HepG2 (cell line): ENCODE results near the gene AHCYL2. TPM values are rescaled to one million over a fixed set of nuclear protein-coding genes. Genes with fewer than 3 reads are reported as not detected.
"Not testable (repeated sequence)": the region's sequence is repeated elsewhere in the genome, so short reads cannot be mapped to it uniquely, and the experiment has no call there.

Source experiments
- ATAC-seq: fragments of 200-7000 bp; cut with Tn5 transposase; 3 replicates; pipeline ENCODE4 v1.9.1; 2020; ENCODE audit warnings: mild to moderate bottlenecking, moderate library complexity
- BruUV-seq: library from RNA; stranded (reverse); fragments of 400-500 nt; replicated peaks from 2 replicates; lab custom pipeline; 2021; lab: Mats Ljungman, UMichigan
- CTCF ChIA-PET: fragments of 300-600 bp; formaldehyde crosslinking; extraction: SDS; loops from one replicate; lab custom pipeline; 2021; ENCODE audit warnings: low total read pairs, inconsistent platforms, low intra/inter-chr PET ratio; lab: Yijun Ruan, JAX
- POLR2A ChIA-PET: fragments of 350-600 bp; sonication (Branson Sonifier 250); formaldehyde crosslinking; loops from one replicate; lab custom pipeline; 2020; ENCODE audit warnings: antibody characterized with exemption, inconsistent platforms; lab: Yijun Ruan, JAX
- DNase-seq: peaks from one replicate; pipeline ENCODE4 v3.0.0-alpha.2; 2015; ENCODE audit warnings: low spot score
- FAIRE-seq: peaks from 3 replicates; lab custom pipeline; 2011; peaks lifted over from hg19 to GRCh38; lab: Jason Lieb, UNC
- H2AFZ ChIP-seq: one replicate; pipeline ENCODE4 v1.6.1; 2011; ENCODE audit warnings: low read length, inconsistent platforms
- H3K27ac ChIP-seq: fragments of 300-600 bp; 3 replicates; pipeline ENCODE4 v1.8.0; 2011; ENCODE audit warnings: mixed run types, mild to moderate bottlenecking, mixed read lengths, low read length, inconsistent platforms; ENCODE audit not compliant: insufficient read depth; ENCODE audit errors: extremely low read length
- H3K27me3 ChIP-seq, 2 experiments: fragments of 200-600 bp in 1 of 2; 2 replicates in 1 of 2; 3 replicates in 1 of 2; pipeline versions ENCODE4 v1.6.0 to v1.8.0; 2011; ENCODE audit warnings: low read length in 2 of 2, mild to moderate bottlenecking in 2 of 2, moderate library complexity in 2 of 2, inconsistent platforms in 1 of 2; ENCODE audit not compliant: insufficient read depth in 2 of 2, control insufficient read depth in 1 of 2
- H3K36me3 ChIP-seq, 2 experiments: fragments of 200-600 bp in 1 of 2; replicated peaks in 1 of 2; 2 replicates in 1 of 2; 3 replicates in 1 of 2; pipeline versions ENCODE4 v1.5.1 to v1.8.0; 2011; ENCODE audit warnings: low read length in 2 of 2, inconsistent platforms in 1 of 2; ENCODE audit not compliant: insufficient read depth in 2 of 2, control insufficient read depth in 1 of 2
- H3K4me1 ChIP-seq: 2 replicates; pipeline ENCODE4 v1.5.1; 2012; ENCODE audit warnings: low read length, inconsistent platforms; ENCODE audit not compliant: insufficient read depth
- H3K4me2 ChIP-seq: 2 replicates; pipeline ENCODE4 v1.6.0; 2011; ENCODE audit warnings: low read depth, low read length, inconsistent platforms
- H3K4me3 ChIP-seq, 3 experiments: fragments of 200-600 bp in 1 of 3; sonication (generic), shearing (Covaris generic) in 1 of 3; replicated peaks in 1 of 3; 2 replicates each; pipeline ENCODE4 v1.5.1; 2011 to 2016; ENCODE audit warnings: low read length in 3 of 3, inconsistent platforms in 2 of 3, low read depth in 2 of 3, mild to moderate bottlenecking in 2 of 3, control low read depth in 1 of 3, mixed read lengths in 1 of 3; ENCODE audit not compliant: insufficient read depth in 1 of 3
- H3K79me2 ChIP-seq: one replicate; pipeline ENCODE4 v1.6.1; 2011; ENCODE audit warnings: low read length, inconsistent platforms; ENCODE audit not compliant: insufficient read depth
- H3K9ac ChIP-seq: 2 replicates; pipeline ENCODE4 v1.6.0; 2011; ENCODE audit warnings: mild to moderate bottlenecking, low read depth, low read length, inconsistent platforms; ENCODE audit not compliant: insufficient read depth
- H3K9me3 ChIP-seq: 2 replicates; pipeline ENCODE4 v1.5.1; 2012; ENCODE audit warnings: mild to moderate bottlenecking, low read length
- H4K20me1 ChIP-seq: 2 replicates; pipeline ENCODE4 v1.6.0; 2011; ENCODE audit warnings: inconsistent platforms, mild to moderate bottlenecking, low read length, moderate library complexity; ENCODE audit not compliant: insufficient read depth
- FOXA3 ChIP-seq: IDR thresholded peaks from 2 replicates; pipeline ENCODE4 v1.6.1; 2016; ENCODE audit warnings: missing genetic modification reagents, missing compliant biosample characterization
- FOXJ3 ChIP-seq: sonication (generic); formaldehyde crosslinking; IDR thresholded peaks from 2 replicates; pipeline ENCODE4 v1.4.0; 2020; ENCODE audit warnings: missing genetic modification reagents, mild to moderate bottlenecking, borderline replicate concordance
- FOXK2 ChIP-seq: fragments of 450-650 bp; IDR thresholded peaks from 2 replicates; pipeline ENCODE4 v1.6.1; 2016
- FOXP4 ChIP-seq: sonication (generic); formaldehyde crosslinking; IDR thresholded peaks from 2 replicates; pipeline ENCODE4 v1.4.0; 2020; ENCODE audit warnings: missing genetic modification reagents
- KLF12 ChIP-seq: sonication (generic); formaldehyde crosslinking; IDR thresholded peaks from 2 replicates; pipeline ENCODE4 v1.4.0; 2020; ENCODE audit warnings: missing genetic modification reagents, borderline replicate concordance
- MED1 ChIP-seq: sonication (generic); formaldehyde crosslinking; IDR thresholded peaks from 2 replicates; pipeline ENCODE4 v1.4.0; 2020; ENCODE audit warnings: missing genetic modification reagents
- PAXIP1 ChIP-seq: sonication (generic); formaldehyde crosslinking; conservative IDR thresholded peaks from 2 replicates; pipeline ENCODE4 v1.4.0; 2020; ENCODE audit warnings: mild to moderate bottlenecking, missing genetic modification reagents, moderate library complexity
- RXRB ChIP-seq: IDR thresholded peaks from 2 replicates; pipeline ENCODE4 v1.6.1; 2016; ENCODE audit warnings: borderline replicate concordance, missing genetic modification reagents, missing compliant biosample characterization
- SAP130 ChIP-seq: IDR thresholded peaks from 2 replicates; pipeline ENCODE4 v1.6.1; 2016; ENCODE audit warnings: low read depth
- ZMYM3 ChIP-seq: sonication (generic); formaldehyde crosslinking; IDR thresholded peaks from 2 replicates; pipeline ENCODE4 v1.5.1; 2020; ENCODE audit warnings: mild to moderate bottlenecking, missing genetic modification reagents
- ZNF652 ChIP-seq: IDR thresholded peaks from 2 replicates; pipeline ENCODE4 v1.6.1; 2016; ENCODE audit warnings: low read depth, borderline replicate concordance
- WGBS: methylation state at CpG from one replicate; pipeline ENCODE4 v1.1.6; 2017; ENCODE audit warnings: low lambda C conversion rate; 5-methylcytosine and 5-hydroxymethylcytosine counted together
- in situ Hi-C: cut with HindIII; loops from 2 replicates; pipeline ENCODE4 v1.10.0; 2017; ENCODE audit warnings: low pct_unique_long_range_greater_than_20kb; ENCODE audit not compliant: extremely low pct_ligation_motif_present
- intact Hi-C: fragments of 100-400 bp; cut with micrococcal nuclease; formaldehyde crosslinking; loops from one replicate; pipeline ENCODE4 v1.10.0; 2022; ENCODE audit not compliant: unreplicated experiment
- polyA plus RNA-seq, 8 experiments: library from polyadenylated mRNA; depleted of rRNA in 3 of 8; stranded (reverse) in 7 of 8; unstranded in 1 of 8; fragments of >200 nt; fragmentation: Illumina TruSeq in 4 of 8; extraction: Trizol in 4 of 8; gene quantifications; 2 replicates each; pipeline versions ENCODE4 v1.2.1 to v1.2.3, GENCODE V29; 2011 to 2016; ENCODE audit warnings: low read depth in 4 of 8, missing spikeins in 1 of 8, mixed read lengths in 1 of 8; ENCODE audit not compliant: insufficient read depth in 1 of 8
- total RNA-seq, 5 experiments: library from RNA; depleted of rRNA; stranded (reverse); fragments of >200 nt; fragmentation: Illumina TruSeq; extraction: Trizol; gene quantifications; 2 replicates each; pipeline ENCODE4 v1.2.3, GENCODE V29; 2016; ENCODE audit warnings: low read depth in 1 of 5
- TF ChIP-seq, protein P1 (sequence below): IDR thresholded peaks from 2 replicates; pipeline ENCODE4 v1.6.1; 2016; ENCODE audit warnings: mild to moderate bottlenecking
- TF ChIP-seq, protein P2 (sequence below): IDR thresholded peaks from 2 replicates; pipeline ENCODE4 v1.6.1; 2016
- TF ChIP-seq, protein P3 (sequence below): IDR thresholded peaks from 2 replicates; pipeline ENCODE4 v1.6.1; 2016

AHCYL2 gene
- total and polyA plus RNA-seq, 2 of the 13 experiments (the other 11 are each of a cell fraction or from before 2014, with no cell fraction given): 9.5 to 14.7 TPM

- Histone ChIP-seq H3K4me2 (peak overlapping the region; percentile 49), H3K4me1 (peaks cover 29% of the 10 kb centered on the region)
- H4K20me1 ChIP-seq, H3K27ac ChIP-seq, H3K9me3 ChIP-seq, H3K4me3 ChIP-seq, H3K9ac ChIP-seq, H3K27me3 ChIP-seq, H3K79me2 ChIP-seq, H2AFZ ChIP-seq, DNase-seq, BruUV-seq, intact Hi-C loops, ATAC-seq, H3K36me3 ChIP-seq, POLR2A ChIA-PET, FAIRE-seq: not testable (repeated sequence)
- in situ Hi-C loops: loop anchor here (5.0 kb wide), 1 partner anchor 80 kb away; no protein-coding TSS in a partner anchor
- under 1% methylated on average over 8 of the region's 8 CpGs for WGBS
- CTCF ChIA-PET: interaction anchor here (2.0 to 2.8 kb wide), 2 partner anchors 54 to 256 kb away, joined by 12 to 30 read pairs; no protein-coding TSS in a partner anchor
- peak; percentile 88 for TF ChIP-seq ZNF652
- TF ChIP-seq, protein P1, sequence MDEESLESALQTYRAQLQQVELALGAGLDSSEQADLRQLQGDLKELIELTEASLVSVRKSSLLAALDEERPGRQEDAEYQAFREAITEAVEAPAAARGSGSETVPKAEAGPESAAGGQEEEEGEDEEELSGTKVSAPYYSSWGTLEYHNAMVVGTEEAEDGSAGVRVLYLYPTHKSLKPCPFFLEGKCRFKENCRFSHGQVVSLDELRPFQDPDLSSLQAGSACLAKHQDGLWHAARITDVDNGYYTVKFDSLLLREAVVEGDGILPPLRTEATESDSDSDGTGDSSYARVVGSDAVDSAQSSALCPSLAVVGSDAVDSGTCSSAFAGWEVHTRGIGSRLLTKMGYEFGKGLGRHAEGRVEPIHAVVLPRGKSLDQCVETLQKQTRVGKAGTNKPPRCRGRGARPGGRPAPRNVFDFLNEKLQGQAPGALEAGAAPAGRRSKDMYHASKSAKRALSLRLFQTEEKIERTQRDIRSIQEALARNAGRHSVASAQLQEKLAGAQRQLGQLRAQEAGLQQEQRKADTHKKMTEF (CRISPR knock-in tag): peak; percentile 32; the same call in 1 of the 2 replicates
- TF ChIP-seq FOXK2: 0 out of 2 replicates have a peak, but pooled peaks have one; percentile 11
- TF ChIP-seq FOXA3 (CRISPR knock-in tag): 0 out of 2 replicates have a peak, but pooled peaks have one; percentile 37
- TF ChIP-seq RXRB: 0 out of 2 replicates have a peak, but pooled peaks have one; percentile 16
- peak; percentile 35; the same call in 1 of the 2 replicates for TF ChIP-seq FOXP4 (CRISPR knock-in tag)
- TF ChIP-seq, protein P2, sequence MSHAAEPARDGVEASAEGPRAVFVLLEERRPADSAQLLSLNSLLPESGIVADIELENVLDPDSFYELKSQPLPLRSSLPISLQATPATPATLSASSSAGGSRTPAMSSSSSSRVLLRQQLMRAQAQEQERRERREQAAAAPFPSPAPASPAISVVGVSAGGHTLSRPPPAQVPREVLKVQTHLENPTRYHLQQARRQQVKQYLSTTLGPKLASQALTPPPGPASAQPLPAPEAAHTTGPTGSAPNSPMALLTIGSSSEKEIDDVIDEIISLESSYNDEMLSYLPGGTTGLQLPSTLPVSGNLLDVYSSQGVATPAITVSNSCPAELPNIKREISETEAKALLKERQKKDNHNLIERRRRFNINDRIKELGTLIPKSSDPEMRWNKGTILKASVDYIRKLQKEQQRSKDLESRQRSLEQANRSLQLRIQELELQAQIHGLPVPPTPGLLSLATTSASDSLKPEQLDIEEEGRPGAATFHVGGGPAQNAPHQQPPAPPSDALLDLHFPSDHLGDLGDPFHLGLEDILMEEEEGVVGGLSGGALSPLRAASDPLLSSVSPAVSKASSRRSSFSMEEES: peak; percentile 27; the same call in 1 of the 2 replicates
- peak; percentile 21; the same call in 1 of the 2 replicates for TF ChIP-seq MED1 (CRISPR knock-in tag)
- 0 out of 2 replicates have a peak, but pooled peaks have one; percentile 29 for TF ChIP-seq FOXJ3
- peak; percentile 53; the same call in 1 of the 2 replicates for TF ChIP-seq PAXIP1 (CRISPR knock-in tag)
- TF ChIP-seq, protein P3, sequence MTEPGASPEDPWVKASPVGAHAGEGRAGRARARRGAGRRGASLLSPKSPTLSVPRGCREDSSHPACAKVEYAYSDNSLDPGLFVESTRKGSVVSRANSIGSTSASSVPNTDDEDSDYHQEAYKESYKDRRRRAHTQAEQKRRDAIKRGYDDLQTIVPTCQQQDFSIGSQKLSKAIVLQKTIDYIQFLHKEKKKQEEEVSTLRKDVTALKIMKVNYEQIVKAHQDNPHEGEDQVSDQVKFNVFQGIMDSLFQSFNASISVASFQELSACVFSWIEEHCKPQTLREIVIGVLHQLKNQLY (CRISPR knock-in tag): 0 out of 2 replicates have a peak, but pooled peaks have one; percentile 63
- TF ChIP-seq ZMYM3 (CRISPR knock-in tag): 0 out of 2 replicates have a peak, but pooled peaks have one; percentile 25
- 0 out of 2 replicates have a peak, but pooled peaks have one; percentile 31 for TF ChIP-seq SAP130
- TF ChIP-seq KLF12 (CRISPR knock-in tag): 0 out of 2 replicates have a peak, but pooled peaks have one; percentile 26
Observed at GRCh38 chr7:129216821-129217416, 7.9 kb upstream of the AHCYL2 start.
